ENCODE results near the gene WDFY4. TPM values are rescaled to one million over a fixed set of nuclear protein-coding genes. Genes with fewer than 3 reads are reported as not detected.

The WDFY4 gene
- total RNA-seq, 1 donor from 2014 or later: 2.6 TPM

DNA sequence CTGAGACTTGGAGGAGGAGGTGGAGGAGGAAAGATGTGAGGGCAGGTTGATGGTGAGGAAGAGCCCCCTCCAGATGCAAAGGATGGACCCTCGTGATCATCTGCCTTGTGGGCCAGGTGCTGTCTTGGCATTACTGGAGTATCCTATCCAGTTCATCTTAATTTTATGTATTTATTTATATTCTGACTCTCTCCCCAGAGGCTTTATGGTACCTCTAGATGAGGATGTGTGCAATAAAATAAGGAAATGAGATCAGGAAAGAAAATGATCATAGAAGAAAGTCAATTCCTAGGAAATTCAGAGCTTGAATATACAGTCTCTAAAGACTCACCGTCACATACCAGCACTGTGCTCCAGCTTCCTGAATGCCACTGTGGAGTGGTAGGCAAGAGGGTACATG is 160.8 kb downstream of the WDFY4 start:
- Histone ChIP-seq H3K4me3 (ENCODE audit: low read length in 3 of 3) (no peak overlapping the region), H3K27ac (ENCODE audit: low read depth, low read length) (no peak overlapping the region), H3K27me3 (ENCODE audit: control insufficient read depth in 3 of 3, insufficient read depth in 3 of 3, low read length in 3 of 3) (peaks cover 0 to 3% (median 0%) of the 10 kb centered on the region in 3 donors), H3K9me3 (ENCODE audit: control insufficient read depth in 3 of 3, low read length in 3 of 3) (no peaks in the 10 kb centered on the region), H3K9ac (ENCODE audit: low read depth in 1 of 3, low read length in 3 of 3) (no peak overlapping the region), H3K4me1 (ENCODE audit: control insufficient read depth in 3 of 3, insufficient read depth in 3 of 3, low read length in 3 of 3) (no peaks in the 10 kb centered on the region), H3K36me3 (ENCODE audit: control insufficient read depth in 3 of 3, insufficient read depth in 3 of 3, low read length in 3 of 3) (no peaks in the 10 kb centered on the region)

DNA sequence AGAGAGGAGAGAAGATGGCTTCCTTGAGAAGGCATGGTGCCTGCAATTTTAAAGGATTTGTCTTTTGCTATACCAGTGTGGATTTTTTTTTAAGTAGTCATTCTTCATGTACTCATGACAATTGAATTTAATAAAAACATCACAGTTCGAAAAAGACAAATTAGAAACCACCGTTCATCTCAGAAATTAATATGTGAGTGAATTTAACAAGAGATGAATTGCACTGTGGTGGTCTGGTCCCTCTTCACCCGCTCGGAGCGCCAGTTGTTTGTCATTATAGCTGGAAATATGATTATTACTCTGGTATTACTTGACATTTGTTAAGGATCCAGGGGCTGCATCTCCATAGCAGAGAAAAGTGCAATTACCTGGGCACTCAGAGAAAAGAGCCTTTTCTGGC is 163.0 kb downstream of the WDFY4 start:
- H3K9ac ChIP-seq (ENCODE audit: low read depth in 1 of 3, low read length in 3 of 3): no peak overlapping the region
- no peaks in the 10 kb centered on the region for H3K27me3 ChIP-seq (ENCODE audit: control insufficient read depth in 3 of 3, insufficient read depth in 3 of 3, low read length in 3 of 3)
- no peak overlapping the region for H3K4me3 ChIP-seq (ENCODE audit: low read length in 3 of 3)
- H3K9me3 ChIP-seq (ENCODE audit: control insufficient read depth in 3 of 3, low read length in 3 of 3): no peaks in the 10 kb centered on the region
- no peaks in the 10 kb centered on the region for H3K4me1 ChIP-seq (ENCODE audit: control insufficient read depth in 3 of 3, insufficient read depth in 3 of 3, low read length in 3 of 3)
- no peaks in the 10 kb centered on the region for H3K36me3 ChIP-seq (ENCODE audit: control insufficient read depth in 3 of 3, insufficient read depth in 3 of 3, low read length in 3 of 3)
- no peak overlapping the region for H3K27ac ChIP-seq (ENCODE audit: low read depth, low read length)

DNA sequence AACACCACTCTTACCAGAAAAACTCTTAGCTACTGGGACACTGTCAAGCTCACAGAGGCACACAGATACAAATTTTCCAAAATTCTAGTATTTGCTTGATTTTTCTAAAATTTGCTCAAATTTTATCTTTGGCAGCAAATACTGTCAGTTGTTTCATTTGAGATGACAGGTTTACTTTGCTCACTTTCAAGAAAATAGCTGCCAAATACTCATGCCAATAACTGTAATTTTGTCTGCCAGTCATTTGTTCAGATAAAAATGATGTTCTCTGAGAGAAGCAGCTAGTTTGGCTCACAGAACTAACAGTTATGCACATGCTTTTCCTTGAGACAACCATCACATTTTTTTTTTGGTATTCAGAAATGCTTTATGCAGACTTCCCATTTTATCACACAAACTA is 172.2 kb downstream of the WDFY4 start:
- Histone ChIP-seq H3K9ac (ENCODE audit: low read depth in 1 of 3, low read length in 3 of 3) (no peak overlapping the region), H3K27ac (ENCODE audit: low read depth, low read length) (no peak overlapping the region), H3K36me3 (ENCODE audit: control insufficient read depth in 3 of 3, insufficient read depth in 3 of 3, low read length in 3 of 3) (no peaks in the 10 kb centered on the region), H3K9me3 (ENCODE audit: control insufficient read depth in 3 of 3, low read length in 3 of 3) (no peaks in the 10 kb centered on the region), H3K27me3 (ENCODE audit: control insufficient read depth in 3 of 3, insufficient read depth in 3 of 3, low read length in 3 of 3) (no peaks in the 10 kb centered on the region), H3K4me3 (ENCODE audit: low read length in 3 of 3) (no peak overlapping the region), H3K4me1 (ENCODE audit: control insufficient read depth in 3 of 3, insufficient read depth in 3 of 3, low read length in 3 of 3) (no peaks in the 10 kb centered on the region)

DNA sequence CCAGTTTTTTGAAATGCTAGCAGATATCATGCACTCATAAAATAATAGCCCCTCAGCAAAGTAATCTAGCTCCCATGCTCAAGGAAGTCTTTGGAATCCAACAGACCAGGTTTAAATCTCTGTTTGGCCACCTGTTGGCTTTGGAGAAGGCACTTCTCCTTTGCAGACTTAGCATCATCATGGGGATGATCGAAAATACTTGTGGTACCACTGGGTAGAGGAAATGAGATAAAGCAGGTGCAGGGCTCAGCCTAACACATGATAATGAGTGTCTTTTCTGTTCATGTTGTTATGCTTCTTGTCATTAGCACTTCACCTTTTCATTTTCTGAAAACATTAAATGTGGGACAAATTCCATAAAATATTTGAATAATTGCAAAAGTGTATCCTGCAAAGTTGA is 187.6 kb downstream of the WDFY4 start:
- Histone ChIP-seq H3K9ac (ENCODE audit: low read depth in 1 of 3, low read length in 3 of 3) (no peak overlapping the region), H3K9me3 (ENCODE audit: control insufficient read depth in 3 of 3, low read length in 3 of 3) (no peaks in the 10 kb centered on the region), H3K4me1 (ENCODE audit: control insufficient read depth in 3 of 3, insufficient read depth in 3 of 3, low read length in 3 of 3) (no peaks in the 10 kb centered on the region), H3K4me3 (ENCODE audit: low read length in 3 of 3) (no peak overlapping the region), H3K36me3 (ENCODE audit: control insufficient read depth in 3 of 3, insufficient read depth in 3 of 3, low read length in 3 of 3) (no peaks in the 10 kb centered on the region), H3K27me3 (ENCODE audit: control insufficient read depth in 3 of 3, insufficient read depth in 3 of 3, low read length in 3 of 3) (no peaks in the 10 kb centered on the region), H3K27ac (ENCODE audit: low read depth, low read length) (no peak overlapping the region)

DNA sequence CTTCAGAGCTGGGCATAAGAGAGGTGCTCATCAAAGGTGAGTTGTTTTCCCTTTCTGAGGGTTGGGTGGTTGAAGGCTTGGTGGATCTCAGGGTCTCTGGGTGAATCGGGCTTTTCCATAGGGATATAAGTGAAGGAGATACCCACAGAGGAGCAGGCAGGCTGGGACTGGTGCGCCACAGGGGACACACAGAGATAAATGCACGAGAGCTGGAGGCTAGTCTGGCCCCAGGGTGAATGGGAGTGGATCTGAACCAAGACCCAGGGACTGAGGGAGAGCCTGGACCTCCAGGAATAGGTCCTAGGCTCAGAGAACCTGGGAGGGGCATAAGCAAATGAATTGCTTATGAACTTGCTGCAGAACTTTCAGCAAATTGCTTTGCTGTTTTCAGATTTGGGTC is 193.4 kb downstream of the WDFY4 start:
- no peak overlapping the region for H3K27ac ChIP-seq (ENCODE audit: low read depth, low read length)

DNA sequence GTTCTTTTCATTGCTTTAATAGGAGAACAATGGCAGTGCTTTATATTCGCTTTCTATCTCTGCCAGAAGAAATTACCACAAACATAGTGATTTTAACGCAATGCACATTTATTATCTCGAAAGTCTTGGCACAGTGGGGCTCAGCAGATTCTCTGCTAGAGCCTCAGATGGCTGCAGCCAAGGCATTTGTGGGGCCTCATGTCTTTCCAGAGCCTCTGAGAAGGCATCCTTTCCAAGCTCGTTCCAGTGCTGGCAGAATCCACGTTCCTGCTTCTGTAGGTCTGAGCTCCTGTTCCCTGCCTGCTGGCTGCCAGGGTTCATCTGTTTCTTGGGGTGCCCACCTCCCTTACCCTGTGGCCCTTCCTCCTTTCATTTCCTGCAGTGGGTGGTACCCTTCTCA is 194.8 kb downstream of the WDFY4 start:
- H3K9ac ChIP-seq (ENCODE audit: low read depth in 1 of 3, low read length in 3 of 3): no peak overlapping the region
- no peaks in the 10 kb centered on the region for H3K4me1 ChIP-seq (ENCODE audit: control insufficient read depth in 3 of 3, insufficient read depth in 3 of 3, low read length in 3 of 3)
- H3K4me3 ChIP-seq (ENCODE audit: low read length in 3 of 3): no peak overlapping the region
- peaks cover 0 to 3% (median 0%) of the 10 kb centered on the region in 3 donors for H3K27me3 ChIP-seq (ENCODE audit: control insufficient read depth in 3 of 3, insufficient read depth in 3 of 3, low read length in 3 of 3)
- H3K9me3 ChIP-seq (ENCODE audit: control insufficient read depth in 3 of 3, low read length in 3 of 3): no peaks in the 10 kb centered on the region
- H3K27ac ChIP-seq (ENCODE audit: low read depth, low read length): no peak overlapping the region
- no peaks in the 10 kb centered on the region for H3K36me3 ChIP-seq (ENCODE audit: control insufficient read depth in 3 of 3, insufficient read depth in 3 of 3, low read length in 3 of 3)

More for the DNA sequence above, 193.4 kb downstream of the WDFY4 start:
- Histone ChIP-seq H3K27me3 (ENCODE audit: control insufficient read depth in 3 of 3, insufficient read depth in 3 of 3, low read length in 3 of 3) (peaks cover 0 to 3% (median 0%) of the 10 kb centered on the region in 3 donors), H3K9me3 (ENCODE audit: control insufficient read depth in 3 of 3, low read length in 3 of 3) (no peaks in the 10 kb centered on the region), H3K4me3 (ENCODE audit: low read length in 3 of 3) (no peak overlapping the region), H3K4me1 (ENCODE audit: control insufficient read depth in 3 of 3, insufficient read depth in 3 of 3, low read length in 3 of 3) (no peaks in the 10 kb centered on the region), H3K36me3 (ENCODE audit: control insufficient read depth in 3 of 3, insufficient read depth in 3 of 3, low read length in 3 of 3) (no peaks in the 10 kb centered on the region), H3K9ac (ENCODE audit: low read depth in 1 of 3, low read length in 3 of 3) (no peak overlapping the region)

DNA sequence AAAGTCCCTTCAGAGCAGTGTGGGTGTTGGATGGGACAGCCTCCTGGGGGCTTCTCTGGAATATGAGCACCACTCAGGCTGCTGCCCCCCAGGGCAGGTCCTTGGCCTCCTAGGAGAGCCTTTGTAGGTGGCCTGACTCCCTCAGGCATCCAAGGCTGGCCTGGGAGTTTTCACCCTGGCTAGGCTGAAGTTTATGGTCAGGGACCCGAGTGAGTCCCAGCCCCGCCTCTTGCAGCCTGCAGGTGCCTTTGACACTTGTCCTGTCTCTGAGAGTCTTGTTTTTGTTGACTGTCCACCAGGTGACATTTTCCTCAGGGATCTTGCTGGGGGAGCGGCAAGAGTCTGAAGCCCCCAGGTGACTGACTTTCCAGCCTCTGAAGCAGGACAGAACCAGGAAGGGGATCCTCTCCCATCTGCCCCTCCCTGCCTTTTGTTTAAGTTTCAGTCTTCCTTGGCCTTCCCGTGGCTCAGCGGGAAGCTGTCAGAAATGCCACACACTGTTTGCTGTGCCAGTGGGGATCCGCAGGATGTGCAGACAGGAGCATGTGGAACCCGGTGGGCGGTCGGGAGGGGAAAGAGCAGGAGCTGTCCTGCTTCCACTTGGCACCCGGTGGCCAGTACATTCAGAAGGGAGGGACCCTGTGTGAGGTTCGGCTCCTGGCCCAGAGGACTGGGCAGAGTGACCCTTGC is 195.5 kb downstream of the WDFY4 start:
- Histone ChIP-seq H3K27ac (ENCODE audit: low read depth, low read length) (no peak overlapping the region), H3K9me3 (ENCODE audit: control insufficient read depth in 3 of 3, low read length in 3 of 3) (no peaks in the 10 kb centered on the region), H3K4me1 (ENCODE audit: control insufficient read depth in 3 of 3, insufficient read depth in 3 of 3, low read length in 3 of 3) (no peaks in the 10 kb centered on the region), H3K9ac (ENCODE audit: low read depth in 1 of 3, low read length in 3 of 3) (no peak overlapping the region), H3K27me3 (ENCODE audit: control insufficient read depth in 3 of 3, insufficient read depth in 3 of 3, low read length in 3 of 3) (peaks cover 0 to 3% (median 0%) of the 10 kb centered on the region in 3 donors), H3K36me3 (ENCODE audit: control insufficient read depth in 3 of 3, insufficient read depth in 3 of 3, low read length in 3 of 3) (no peaks in the 10 kb centered on the region), H3K4me3 (ENCODE audit: low read length in 3 of 3) (no peak overlapping the region)

DNA sequence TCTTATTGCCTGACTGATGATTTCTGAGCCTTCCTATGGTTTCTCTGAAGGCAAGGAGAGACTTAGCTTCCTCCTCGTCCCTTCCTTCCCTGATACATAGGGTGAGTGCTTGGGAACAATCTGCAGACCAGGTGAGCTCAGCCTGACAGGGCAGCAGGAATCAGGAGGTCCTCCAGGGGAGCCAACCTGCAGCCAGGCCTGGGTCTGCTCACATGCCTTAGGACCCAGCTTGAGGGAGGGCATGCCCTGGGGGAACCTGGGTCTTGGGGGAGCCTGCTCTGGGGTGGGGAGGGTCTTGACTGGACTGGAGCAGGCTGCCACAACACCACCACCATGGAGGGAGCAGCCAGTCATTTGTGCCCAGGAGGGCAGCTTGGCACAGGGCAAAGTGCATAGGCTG is 197.3 kb downstream of the WDFY4 start:
- Histone ChIP-seq H3K9me3 (ENCODE audit: control insufficient read depth in 3 of 3, low read length in 3 of 3) (no peaks in the 10 kb centered on the region), H3K27ac (ENCODE audit: low read depth, low read length) (no peak overlapping the region), H3K9ac (ENCODE audit: low read depth in 1 of 3, low read length in 3 of 3) (no peak overlapping the region), H3K4me1 (ENCODE audit: control insufficient read depth in 3 of 3, insufficient read depth in 3 of 3, low read length in 3 of 3) (no peaks in the 10 kb centered on the region), H3K36me3 (ENCODE audit: control insufficient read depth in 3 of 3, insufficient read depth in 3 of 3, low read length in 3 of 3) (no peaks in the 10 kb centered on the region), H3K27me3 (ENCODE audit: control insufficient read depth in 3 of 3, insufficient read depth in 3 of 3, low read length in 3 of 3) (peaks cover 0 to 3% (median 0%) of the 10 kb centered on the region in 3 donors), H3K4me3 (ENCODE audit: low read length in 3 of 3) (no peak overlapping the region)

DNA sequence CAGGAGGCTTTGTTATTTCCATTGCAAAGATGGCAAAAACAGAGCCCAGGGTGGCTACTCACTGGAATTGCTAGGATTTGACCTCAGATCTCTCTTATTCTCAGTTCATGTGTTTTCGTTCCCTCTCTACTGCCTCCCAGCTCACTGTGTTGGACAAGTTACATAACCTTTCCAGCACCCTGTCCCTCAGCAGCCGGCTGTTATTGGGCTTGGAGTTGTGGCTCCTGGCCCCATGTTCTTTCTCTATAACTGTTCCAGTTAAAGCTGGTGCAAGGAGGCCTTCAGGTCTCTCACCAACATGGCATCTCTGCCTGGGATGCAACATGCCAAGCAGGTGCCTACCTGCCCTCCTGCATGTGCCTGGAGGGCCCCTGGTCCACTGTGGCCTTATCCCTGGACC is 198.2 kb downstream of the WDFY4 start:
- no peak overlapping the region for H3K4me3 ChIP-seq (ENCODE audit: low read length in 3 of 3)
- H3K36me3 ChIP-seq (ENCODE audit: control insufficient read depth in 3 of 3, insufficient read depth in 3 of 3, low read length in 3 of 3): no peaks in the 10 kb centered on the region
- H3K27me3 ChIP-seq (ENCODE audit: control insufficient read depth in 3 of 3, insufficient read depth in 3 of 3, low read length in 3 of 3): peaks cover 0 to 3% (median 0%) of the 10 kb centered on the region in 3 donors

DNA sequence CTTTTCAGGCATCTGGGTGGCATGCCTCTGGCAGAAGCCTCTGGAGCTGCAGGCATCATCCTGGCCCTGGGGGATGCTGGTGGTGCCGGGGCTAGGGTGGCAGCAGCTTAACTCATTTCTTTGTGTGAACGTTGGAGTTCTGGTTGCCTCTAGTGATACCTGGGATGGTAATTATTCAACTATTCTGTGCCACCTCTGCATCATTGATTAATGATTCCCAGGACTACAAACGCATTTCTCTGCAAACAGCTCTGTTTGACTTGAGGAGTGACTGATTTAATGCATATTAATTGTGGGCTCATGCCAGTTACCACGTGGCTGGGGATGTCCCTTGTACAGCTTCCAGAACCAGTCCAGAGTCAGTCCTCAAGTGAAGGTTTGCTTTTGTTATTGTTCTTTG is 199.0 kb downstream of the WDFY4 start:
- Histone ChIP-seq H3K27ac (ENCODE audit: low read depth, low read length) (no peak overlapping the region), H3K36me3 (ENCODE audit: control insufficient read depth in 3 of 3, insufficient read depth in 3 of 3, low read length in 3 of 3) (no peaks in the 10 kb centered on the region)

More for the DNA sequence above, 198.2 kb downstream of the WDFY4 start:
- H3K4me1 ChIP-seq (ENCODE audit: control insufficient read depth in 3 of 3, insufficient read depth in 3 of 3, low read length in 3 of 3): no peaks in the 10 kb centered on the region
- no peak overlapping the region for H3K9ac ChIP-seq (ENCODE audit: low read depth in 1 of 3, low read length in 3 of 3)
- H3K9me3 ChIP-seq (ENCODE audit: control insufficient read depth in 3 of 3, low read length in 3 of 3): no peaks in the 10 kb centered on the region
- no peak overlapping the region for H3K27ac ChIP-seq (ENCODE audit: low read depth, low read length)

More for the DNA sequence above, 199.0 kb downstream of the WDFY4 start:
- Histone ChIP-seq H3K4me1 (ENCODE audit: control insufficient read depth in 3 of 3, insufficient read depth in 3 of 3, low read length in 3 of 3) (no peaks in the 10 kb centered on the region), H3K9me3 (ENCODE audit: control insufficient read depth in 3 of 3, low read length in 3 of 3) (no peaks in the 10 kb centered on the region), H3K9ac (ENCODE audit: low read depth in 1 of 3, low read length in 3 of 3) (no peak overlapping the region), H3K27me3 (ENCODE audit: control insufficient read depth in 3 of 3, insufficient read depth in 3 of 3, low read length in 3 of 3) (peaks cover 0 to 3% (median 0%) of the 10 kb centered on the region in 3 donors), H3K4me3 (ENCODE audit: low read length in 3 of 3) (no peak overlapping the region)

Data from skeletal muscle tissue (tissue), 4 donors.